HG02571 (cell line): ENCODE data around the gene UGT2B10.

ENCODE experiments used
- ATAC-seq: cut with Tn5 transposase; IDR thresholded peaks from one replicate; pipeline ENCODE4 v1.9.1; 2021; ENCODE audit warnings: mild to moderate bottlenecking, moderate library complexity; ENCODE audit not compliant: unreplicated experiment

UGT2B10 gene

GRCh38 chr4:68869274-68869773, 53.5 kb downstream of the UGT2B10 start:
- no peak for ATAC-seq

GRCh38 chr4:68871809-68872642, 56.2 kb downstream of the UGT2B10 start:
- no peak for ATAC-seq

GRCh38 chr4:68872643-68873502, 57.1 kb downstream of the UGT2B10 start:
- no peak for ATAC-seq

- no peak for ATAC-seq
Measured at GRCh38 chr4:68874507-68874906, 58.7 kb downstream of the UGT2B10 start.

GRCh38 chr4:68877555-68877954, 61.8 kb downstream of the UGT2B10 start:
- ATAC-seq: no peak

- no peak for ATAC-seq
Measured at GRCh38 chr4:68878048-68878447, 62.3 kb downstream of the UGT2B10 start.
